GM19395 (cell line): ENCODE results near the gene AKT3.

Experiments used
- ATAC-seq: cut with Tn5 transposase; IDR thresholded peaks from one replicate; pipeline ENCODE4 v1.9.1; 2021; ENCODE audit warnings: mild to moderate bottlenecking, moderate library complexity; ENCODE audit not compliant: unreplicated experiment

AKT3 gene

DNA sequence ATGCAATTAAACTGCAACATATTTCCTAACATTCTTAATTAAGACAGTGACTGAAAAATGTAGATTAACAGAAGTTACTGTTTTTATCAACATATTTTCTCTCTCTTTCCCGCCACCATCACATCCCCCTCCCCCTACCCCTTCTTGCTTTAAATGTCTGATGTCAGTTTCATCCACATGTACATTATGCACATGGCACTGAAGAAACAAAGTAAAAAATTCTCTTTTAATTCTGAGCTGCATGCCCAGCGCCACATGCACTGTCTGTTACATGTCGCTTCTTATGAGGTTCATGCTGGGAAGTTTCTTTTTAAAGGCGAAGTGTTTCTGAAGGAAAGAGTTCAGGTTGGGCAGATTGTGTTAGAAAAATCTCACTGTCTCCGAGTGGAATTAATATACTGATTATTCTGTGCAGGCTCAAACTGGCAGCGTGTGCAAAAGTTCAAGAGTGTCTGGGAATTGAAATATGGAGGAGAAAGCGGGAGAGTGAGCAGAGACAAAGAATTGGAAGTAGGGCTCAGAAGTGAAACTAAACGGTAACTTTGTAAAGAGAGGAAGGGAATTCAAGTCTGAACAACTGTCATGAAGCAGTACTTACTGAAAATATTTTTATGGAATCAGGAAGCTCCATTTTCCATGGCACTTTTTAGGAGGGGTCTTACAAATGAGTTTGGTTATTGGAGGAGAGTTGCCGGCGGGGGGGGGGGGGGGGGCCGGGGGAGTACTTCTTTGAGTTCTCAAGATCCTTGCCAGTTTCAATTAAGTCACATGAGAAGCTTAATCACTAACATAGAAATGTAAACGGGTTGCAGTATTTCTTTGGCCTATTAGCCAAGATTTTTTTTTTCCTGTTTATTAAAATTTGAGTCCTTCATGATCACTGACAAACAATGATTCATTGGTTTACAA, 376.6 kb downstream of the AKT3 start:
- no peak for ATAC-seq

DNA sequence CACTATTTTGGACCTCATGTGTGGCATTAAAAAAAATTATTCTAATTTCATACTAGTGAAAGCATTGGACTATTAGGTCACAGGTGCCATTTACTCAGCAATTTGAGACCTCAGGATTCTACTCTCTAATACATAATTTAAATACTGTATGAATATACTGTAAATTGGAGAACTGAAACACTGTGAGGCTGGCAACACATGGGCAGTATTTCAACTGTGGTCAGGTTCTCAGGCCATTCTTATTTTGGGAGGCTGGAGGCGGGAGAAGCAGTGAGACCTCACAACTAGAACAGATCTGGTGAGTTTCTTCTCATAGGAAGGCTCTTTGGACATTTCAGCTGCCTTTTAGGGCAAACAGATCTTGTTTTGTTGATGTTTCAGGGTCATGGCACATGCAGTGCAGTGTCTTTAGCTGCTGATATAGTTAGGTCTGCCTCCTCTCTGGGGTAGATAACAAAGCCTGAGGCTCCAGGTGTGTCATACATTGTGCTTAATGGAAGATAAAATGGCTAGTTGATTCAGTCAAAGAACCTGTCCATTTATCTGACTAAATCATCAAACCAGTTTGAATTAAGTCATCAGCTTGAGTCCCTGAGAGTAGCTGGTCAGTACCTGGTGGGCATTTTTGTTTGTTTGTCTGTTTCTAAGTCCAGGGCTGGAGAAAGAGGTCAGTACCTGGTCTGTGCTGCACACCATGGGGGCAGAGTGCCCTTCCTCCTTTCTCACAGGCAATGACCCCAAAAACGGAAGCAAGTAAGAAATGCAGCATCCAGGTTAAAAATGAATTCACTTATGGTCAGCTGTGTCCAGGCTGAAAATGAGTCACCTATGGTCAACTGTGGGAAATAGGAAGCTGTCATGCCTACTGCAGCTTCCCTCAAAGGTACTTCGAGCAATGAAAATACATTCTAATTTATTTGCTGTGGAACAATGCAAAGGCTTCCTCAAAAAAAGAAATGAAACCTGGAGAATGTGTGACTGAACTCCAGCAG, 378.0 kb downstream of the AKT3 start:
- ATAC-seq, result peak; percentile 86

DNA sequence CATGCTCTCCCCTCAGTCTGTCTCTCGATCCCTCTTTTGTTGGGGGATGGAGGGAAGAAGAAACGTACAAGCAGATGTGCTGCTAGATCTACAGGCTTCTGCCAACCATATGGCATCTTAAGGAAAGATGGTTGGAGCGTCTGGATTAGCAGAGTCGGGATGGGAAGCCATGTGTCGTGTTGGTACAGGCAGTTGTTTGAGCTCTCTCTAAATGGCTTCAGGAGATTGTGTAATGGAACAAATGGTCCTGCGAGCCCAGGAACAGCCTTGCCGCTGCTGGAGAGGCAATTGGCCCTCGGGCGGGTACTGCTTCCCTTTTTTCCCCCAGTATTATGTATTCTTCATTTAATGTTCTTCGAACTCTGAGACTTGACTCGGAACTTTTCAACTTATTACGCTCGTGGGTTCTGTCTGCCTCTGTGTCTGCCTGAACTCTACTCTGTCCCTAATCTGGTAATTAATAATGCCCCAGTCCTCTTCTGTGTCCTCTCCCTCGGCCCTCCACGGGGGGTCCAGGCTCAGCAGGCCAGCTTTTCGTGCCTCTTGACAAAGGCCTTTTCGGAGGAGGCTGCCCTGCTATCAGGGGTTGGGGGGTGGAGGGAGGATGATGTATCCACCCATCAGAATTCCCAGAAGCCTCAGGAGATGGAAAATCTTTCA, 378.9 kb downstream of the AKT3 start:
- ATAC-seq, result no peak

- ATAC-seq, result no peak
These were observed 379.5 kb downstream of the AKT3 start for GRCh38 chr1:243470502-243470901.

GRCh38 chr1:243469497-243469896, 380.5 kb downstream of the AKT3 start:
- no peak for ATAC-seq

DNA sequence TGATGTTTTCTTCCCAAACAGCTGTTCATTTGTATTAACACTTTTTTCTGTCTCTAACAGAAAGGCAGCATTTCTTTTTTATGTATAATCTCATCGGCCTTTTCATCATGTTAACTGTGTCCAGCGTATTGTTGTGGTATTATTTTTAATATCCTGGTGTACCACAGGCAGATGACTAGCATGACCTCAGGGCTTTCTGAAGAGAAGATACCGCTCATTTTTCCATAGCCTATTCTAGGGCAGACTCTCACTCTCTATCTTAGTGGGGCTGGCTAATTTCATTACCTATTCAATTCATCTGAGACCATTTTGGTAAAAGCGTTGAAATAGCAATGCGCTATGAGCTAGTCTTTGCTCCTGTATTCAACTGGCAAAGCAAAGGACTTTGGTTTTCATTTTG, 384.3 kb downstream of the AKT3 start:
- ATAC-seq, result no peak

DNA sequence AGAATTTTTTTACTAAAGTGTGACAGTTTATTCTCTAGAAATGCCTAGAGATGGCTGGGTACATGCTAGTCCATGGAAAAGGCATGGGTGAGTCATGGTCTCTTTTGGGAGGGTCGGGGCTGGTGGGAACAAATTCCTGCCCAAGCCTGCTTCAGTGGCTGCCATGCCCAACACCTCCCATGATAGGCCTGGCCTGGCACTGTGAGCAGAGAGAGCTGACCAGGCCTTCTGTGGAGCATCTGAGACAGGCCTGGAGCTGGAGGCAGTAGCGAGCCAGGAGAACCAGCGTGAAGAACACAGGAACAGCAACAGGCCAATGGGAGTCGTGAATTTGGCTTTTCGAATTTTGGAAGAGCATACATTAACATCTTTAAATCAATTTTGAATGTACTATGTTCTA, 385.0 kb downstream of the AKT3 start:
- no peak for ATAC-seq

- ATAC-seq, result no peak
These were observed 386.9 kb downstream of the AKT3 start for GRCh38 chr1:243462929-243463697.

GRCh38 chr1:243461700-243462099, 388.3 kb downstream of the AKT3 start:
- ATAC-seq, result no peak

- peak; percentile 67 for ATAC-seq
These were observed 391.0 kb downstream of the AKT3 start for GRCh38 chr1:243459059-243459458.

DNA sequence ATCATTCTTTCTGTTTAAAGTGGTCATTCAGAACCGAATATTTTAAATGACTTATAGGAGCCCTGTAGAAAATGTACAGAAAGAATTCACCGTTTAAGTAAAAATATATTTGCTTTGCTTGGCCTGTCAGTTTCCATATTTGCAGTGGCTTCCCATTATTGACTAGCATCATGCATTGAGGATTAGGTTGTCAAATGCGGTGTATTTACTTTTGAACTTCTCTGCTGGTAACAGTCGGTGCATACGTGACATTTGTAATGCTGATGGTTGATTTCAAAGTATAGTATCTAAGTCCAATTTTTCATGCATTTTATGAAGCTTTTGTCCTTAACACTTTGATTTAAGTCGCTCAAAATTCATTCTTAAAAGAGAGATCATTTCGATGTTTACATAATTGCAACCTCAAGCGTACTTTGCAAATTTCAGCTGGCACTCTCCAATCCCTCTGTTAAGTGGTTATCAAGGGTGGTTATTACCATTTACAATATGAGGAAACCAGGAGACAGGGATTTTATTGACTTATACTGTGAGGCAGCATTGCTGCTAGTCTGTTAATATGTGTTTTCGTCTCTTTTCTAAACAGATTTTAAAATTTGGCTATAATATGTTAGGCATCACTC, 392.6 kb downstream of the AKT3 start:
- no peak for ATAC-seq

DNA sequence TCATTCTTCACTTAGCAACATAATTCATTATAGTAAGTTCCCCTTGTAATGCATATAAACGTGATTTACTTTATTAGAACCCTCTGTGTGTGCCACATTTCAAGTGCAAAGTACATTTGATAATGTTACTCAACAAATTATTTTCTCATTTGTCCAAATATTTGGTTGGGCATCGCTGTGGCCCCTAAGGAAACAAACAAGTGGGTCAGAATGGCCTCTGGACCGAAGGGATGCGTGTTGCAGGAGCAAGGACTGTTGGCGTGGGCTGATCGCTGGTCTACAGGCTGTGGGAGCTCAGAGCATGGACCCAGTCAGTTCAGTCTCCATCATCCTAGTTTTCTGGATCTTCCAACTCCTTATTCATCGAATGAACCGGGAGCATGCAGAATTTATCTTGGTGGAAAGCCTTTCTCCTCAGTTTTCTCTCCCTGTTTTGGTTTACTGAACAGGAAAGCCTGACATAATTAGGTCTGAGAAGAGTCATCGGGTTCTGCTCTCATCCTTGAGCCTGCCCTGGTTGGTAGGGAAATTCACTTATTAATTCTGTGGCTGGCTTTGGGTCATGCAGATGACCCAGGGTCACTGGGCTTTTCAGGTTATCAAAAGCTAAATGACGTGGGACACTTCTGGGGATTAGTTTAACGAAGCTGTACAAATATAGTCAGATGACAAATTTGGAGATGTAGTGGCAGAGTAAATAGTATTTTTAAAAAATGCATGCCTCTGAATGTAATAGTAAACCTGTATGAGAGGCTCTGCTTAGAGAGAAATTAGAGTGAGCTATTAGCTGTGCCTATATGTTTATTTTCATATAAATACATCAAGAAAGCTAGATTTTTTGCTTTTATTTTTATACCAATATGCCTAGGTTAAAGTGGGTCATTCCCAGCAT, 394.0 kb downstream of the AKT3 start:
- ATAC-seq, result no peak

- ATAC-seq, result no peak
These were observed 395.6 kb downstream of the AKT3 start for GRCh38 chr1:243454328-243454997.

GRCh38 chr1:243452092-243452491, 398.0 kb downstream of the AKT3 start:
- no peak for ATAC-seq

DNA sequence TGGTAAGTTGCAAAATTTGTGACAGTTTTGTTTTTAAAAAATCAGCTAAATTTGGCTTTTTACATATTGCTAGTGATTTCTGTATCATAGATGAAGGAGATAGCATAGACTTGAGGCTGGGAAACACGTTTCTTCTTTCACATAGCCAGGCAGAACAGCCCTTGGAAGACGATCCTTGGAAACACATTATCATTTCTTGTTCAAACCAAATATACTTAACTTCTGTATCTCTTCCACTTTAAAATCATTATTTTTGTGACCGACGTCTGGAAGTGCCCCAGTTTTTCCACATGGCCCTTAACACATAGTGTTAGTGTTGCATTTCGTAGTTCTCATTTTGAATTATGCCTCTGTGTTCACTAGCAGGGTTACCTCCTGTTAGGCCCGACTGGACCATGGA, 400.7 kb downstream of the AKT3 start:
- ATAC-seq, result no peak

- ATAC-seq, result no peak
These were observed 402.2 kb downstream of the AKT3 start for GRCh38 chr1:243447844-243448243.

GRCh38 chr1:243447347-243447746, 402.7 kb downstream of the AKT3 start:
- ATAC-seq, result no peak

DNA sequence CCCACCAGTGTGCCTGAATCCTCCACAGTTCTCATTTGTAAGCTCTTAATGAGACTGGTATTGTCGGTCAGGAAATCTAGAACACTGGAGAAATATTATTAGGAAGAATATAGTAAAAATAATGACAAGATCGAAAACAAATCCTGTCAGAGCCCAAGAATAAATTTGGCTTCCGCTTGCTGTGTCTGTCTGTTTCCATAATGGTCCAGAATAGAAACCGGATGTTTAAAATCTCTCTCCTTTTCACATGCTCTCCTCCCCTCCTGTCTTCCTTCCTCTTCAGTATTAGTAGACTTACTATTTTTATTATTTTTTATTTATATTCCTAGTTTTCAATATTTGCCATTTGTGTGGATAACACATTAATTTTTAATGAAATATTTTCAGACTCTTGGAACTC, 406.5 kb downstream of the AKT3 start:
- ATAC-seq, result peak; percentile 60
